Smooth muscle cell (in vitro differentiated cells): Measurements from ENCODE around the gene SCNM1. TPM values are rescaled to one million over a fixed set of nuclear protein-coding genes. Genes with fewer than 3 reads are reported as not detected.
A peak's percentile ranks its signal among the peaks of the same experiment; 100 is the strongest.

ENCODE experiments used
- DNase-seq: peaks from one replicate; lab custom pipeline; 2025; ENCODE audit not compliant: unreplicated experiment; lab: John Stamatoyannopoulos, UW
- H2AFZ ChIP-seq: fragments of 200-600 bp; sonication (generic); 2 replicates; pipeline ENCODE4 v1.6.0; 2016; ENCODE audit warnings: antibody characterized with exemption, low read depth, mild to moderate bottlenecking
- H3F3A ChIP-seq: fragments of 200-600 bp; sonication (generic); 2 replicates; pipeline ENCODE4 v1.6.0; 2017; ENCODE audit warnings: antibody characterized with exemption, low read depth
- H3K27ac ChIP-seq: fragments of 200-600 bp; sonication (generic); 2 replicates; pipeline ENCODE4 v1.5.1; 2016; ENCODE audit warnings: low read depth, mild to moderate bottlenecking
- H3K27me3 ChIP-seq: fragments of 200-600 bp; sonication (generic); 2 replicates; pipeline ENCODE4 v1.6.1; 2016; ENCODE audit warnings: low read depth, mild to moderate bottlenecking
- H3K36me3 ChIP-seq: fragments of 200-600 bp; sonication (generic); 2 replicates; pipeline ENCODE4 v1.5.1; 2016; ENCODE audit warnings: low read depth
- H3K4me1 ChIP-seq: fragments of 200-600 bp; sonication (generic); 2 replicates; pipeline ENCODE4 v1.5.1; 2016; ENCODE audit warnings: low read depth
- H3K4me2 ChIP-seq: fragments of 200-600 bp; sonication (generic); 2 replicates; pipeline ENCODE4 v1.6.0; 2016; ENCODE audit warnings: mild to moderate bottlenecking
- H3K4me3 ChIP-seq: fragments of 200-600 bp; sonication (generic); 2 replicates; pipeline ENCODE4 v1.5.1; 2016; ENCODE audit warnings: mild to moderate bottlenecking
- H3K79me2 ChIP-seq: fragments of 200-600 bp; sonication (generic); 2 replicates; pipeline ENCODE4 v1.6.0; 2016; ENCODE audit warnings: low read depth, mild to moderate bottlenecking
- H3K9ac ChIP-seq: fragments of 200-600 bp; sonication (generic); 2 replicates; pipeline ENCODE4 v1.6.0; 2016; ENCODE audit warnings: low read depth
- H3K9me3 ChIP-seq: fragments of 200-600 bp; sonication (generic); replicated peaks from 2 replicates; pipeline ENCODE4 v1.5.1; 2016; ENCODE audit warnings: low read depth
- H4K20me1 ChIP-seq: fragments of 200-600 bp; sonication (generic); 2 replicates; pipeline ENCODE4 v1.6.0; 2016; ENCODE audit warnings: low read depth
- CTCF ChIP-seq: fragments of 200-600 bp; sonication (generic); IDR thresholded peaks from 2 replicates; pipeline ENCODE4 v1.5.1; 2017; ENCODE audit warnings: borderline replicate concordance, mild to moderate bottlenecking, antibody characterized with exemption; ENCODE audit not compliant: insufficient read depth, poor library complexity, severe bottlenecking
- WGBS: methylation state at CpG from one replicate; pipeline ENCODE4 v1.1.7; 2016; ENCODE audit warnings: low lambda C conversion rate; 5-methylcytosine and 5-hydroxymethylcytosine counted together
- polyA plus RNA-seq: library from polyadenylated mRNA; unstranded; fragments of >200 nt; fragmentation: Nextera tagmentation; extraction: Ambion mirVana; gene quantifications from 2 replicates; pipeline ENCODE4 v1.2.1, GENCODE V29; 2016
- total RNA-seq: library from RNA; depleted of rRNA; stranded (reverse); fragments of >200 nt; gene quantifications from 2 replicates; pipeline ENCODE4 v1.2.3, GENCODE V29; 2014

The SCNM1 gene
- total and polyA plus RNA-seq, 2 experiments from 2014 or later = 49.7 to 94.8 TPM

- peak overlapping the region; percentile 86 for H3K27ac ChIP-seq
- peak overlapping the region; percentile 12 for H3K4me3 ChIP-seq
- peaks cover 21% of the 10 kb centered on the region for H3K79me2 ChIP-seq
- DNase-seq = no peak
- TF ChIP-seq CTCF = peak; percentile 45
- WGBS = 65% methylated on average over 14 of the region's 14 CpGs
- peaks cover 8% of the 10 kb centered on the region for H3K4me1 ChIP-seq
- H4K20me1 ChIP-seq = peaks cover 19% of the 10 kb centered on the region
- no peaks in the 10 kb centered on the region for H3K27me3 ChIP-seq
- H3K36me3 ChIP-seq = no peaks in the 10 kb centered on the region
- H3K9ac ChIP-seq = peak overlapping the region; percentile 51
- H3F3A ChIP-seq = peaks cover 6% of the 10 kb centered on the region
- H3K4me2 ChIP-seq = peak overlapping the region; percentile 49
- H3K9me3 ChIP-seq = no peaks in the 10 kb centered on the region
- H2AFZ ChIP-seq = peak overlapping the region; percentile 51
These were observed 30.4 kb downstream of the SCNM1 start for GRCh38 chr1:151196292-151196800.

- Histone ChIP-seq H3K9me3 (no peaks in the 10 kb centered on the region), H3K36me3 (no peaks in the 10 kb centered on the region), H4K20me1 (peaks cover 34% of the 10 kb centered on the region), H3K4me1 (peaks cover 12% of the 10 kb centered on the region), H3K27ac (peak overlapping the region; percentile 97), H3K27me3 (no peaks in the 10 kb centered on the region), H3K79me2 (peaks cover 36% of the 10 kb centered on the region), H3K9ac (peak overlapping the region; percentile 96), H3K4me2 (peak overlapping the region; percentile 91), H2AFZ (peak overlapping the region; percentile 56), H3K4me3 (peak overlapping the region; percentile 85), H3F3A (peaks cover 6% of the 10 kb centered on the region)
- no peak for DNase-seq
- WGBS = 8% methylated on average over 10 of the region's 10 CpGs
- TF ChIP-seq CTCF = no peak
These were observed 31.9 kb downstream of the SCNM1 start for GRCh38 chr1:151197863-151198253.

- H4K20me1 ChIP-seq = peaks cover 41% of the 10 kb centered on the region
- peak within 1 kb of the TSS; percentile 56 for H2AFZ ChIP-seq
- peaks cover 6% of the 10 kb centered on the region for H3F3A ChIP-seq
- H3K4me1 ChIP-seq = peaks cover 12% of the 10 kb centered on the region
- H3K36me3 ChIP-seq = no peaks in the 10 kb centered on the region
- no peaks in the 10 kb centered on the region for H3K9me3 ChIP-seq
- H3K27ac ChIP-seq = peak within 1 kb of the TSS; percentile 97
- peak; percentile 96 for DNase-seq
- peaks cover 43% of the 10 kb centered on the region for H3K79me2 ChIP-seq
- H3K4me3 ChIP-seq = peak within 1 kb of the TSS; percentile 85
- 2% methylated on average over 60 of the region's 60 CpGs for WGBS
- H3K27me3 ChIP-seq = no peaks in the 10 kb centered on the region
- H3K9ac ChIP-seq = peak within 1 kb of the TSS; percentile 96
- TF ChIP-seq CTCF = no peak
- peak within 1 kb of the TSS; percentile 91 for H3K4me2 ChIP-seq
These were observed 32.5 kb downstream of the SCNM1 start, which contains the start of gene PIP5K1A for GRCh38 chr1:151198254-151199127. Gene PIP5K1A, plus strand, starts transcription at chr1:151198552. Its CDS starts 445 bp downstream, at chr1:151198997.
